AG04449 (cell line): ENCODE data around the gene COG5.

Experiments used
- CTCF ChIA-PET: fragments of 350-600 bp; formaldehyde crosslinking; extraction: SDS; loops from one replicate; lab custom pipeline; 2021; ENCODE audit warnings: antibody characterized with exemption; lab: Yijun Ruan, JAX
- POLR2A ChIA-PET: fragments of 400-600, 350-600 bp; formaldehyde crosslinking; extraction: SDS; loops from one replicate; lab custom pipeline; 2020; ENCODE audit warnings: antibody characterized with exemption, inconsistent platforms; lab: Yijun Ruan, JAX
- DNase-seq: peaks from one replicate; pipeline ENCODE4 v3.0.0-alpha.2; 2010; ENCODE audit warnings: low read depth, low spot score
- H3K4me3 ChIP-seq: 2 replicates; pipeline ENCODE4 v1.5.1; 2011; ENCODE audit warnings: low read depth, mild to moderate bottlenecking, control low read depth, low read length
- TF ChIP-seq, protein P1 (sequence below): IDR thresholded peaks from one replicate; pipeline ENCODE4 v1.5.1; 2011; ENCODE audit warnings: mild to moderate bottlenecking, moderate library complexity, low read length, control low read depth, inconsistent platforms; ENCODE audit not compliant: insufficient read depth; ENCODE audit errors: missing control alignments

COG5 gene

DNA sequence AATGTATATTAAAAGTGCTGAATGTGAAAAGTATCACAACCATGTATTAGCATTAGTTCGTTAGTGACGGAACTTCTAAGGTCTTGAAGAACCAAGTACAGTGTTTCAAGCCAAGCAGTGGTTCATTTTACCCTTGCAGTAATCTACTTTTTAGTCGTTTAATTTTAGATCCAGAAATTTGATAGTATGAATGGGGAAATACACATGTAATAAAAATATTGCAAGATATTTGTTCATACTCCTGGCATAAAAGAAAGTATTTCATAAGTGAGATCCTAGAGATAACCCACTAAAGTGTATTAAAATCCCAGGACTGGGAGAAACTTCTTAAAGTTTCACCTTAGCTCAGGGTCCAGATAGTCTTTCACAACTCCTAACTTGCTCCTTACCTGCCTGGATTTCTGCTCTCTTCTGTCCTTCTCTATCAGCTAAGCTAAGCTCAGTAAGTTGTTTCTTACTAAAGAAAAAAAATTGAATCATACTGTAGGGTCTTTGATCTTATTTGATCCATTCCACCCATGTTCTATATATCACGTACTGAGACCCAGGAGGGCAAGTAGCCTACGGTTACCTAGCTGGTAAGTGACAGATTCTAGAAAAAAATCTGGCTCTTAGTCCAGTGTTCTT is 17.8 kb upstream of the COG5 start:
- no peak overlapping the region for H3K4me3 ChIP-seq
- CTCF ChIA-PET = interaction anchor here (2.3 kb wide), 1 partner anchor 11 kb away, joined by 7 read pairs; no protein-coding TSS in a partner anchor
- TF ChIP-seq, protein P1, sequence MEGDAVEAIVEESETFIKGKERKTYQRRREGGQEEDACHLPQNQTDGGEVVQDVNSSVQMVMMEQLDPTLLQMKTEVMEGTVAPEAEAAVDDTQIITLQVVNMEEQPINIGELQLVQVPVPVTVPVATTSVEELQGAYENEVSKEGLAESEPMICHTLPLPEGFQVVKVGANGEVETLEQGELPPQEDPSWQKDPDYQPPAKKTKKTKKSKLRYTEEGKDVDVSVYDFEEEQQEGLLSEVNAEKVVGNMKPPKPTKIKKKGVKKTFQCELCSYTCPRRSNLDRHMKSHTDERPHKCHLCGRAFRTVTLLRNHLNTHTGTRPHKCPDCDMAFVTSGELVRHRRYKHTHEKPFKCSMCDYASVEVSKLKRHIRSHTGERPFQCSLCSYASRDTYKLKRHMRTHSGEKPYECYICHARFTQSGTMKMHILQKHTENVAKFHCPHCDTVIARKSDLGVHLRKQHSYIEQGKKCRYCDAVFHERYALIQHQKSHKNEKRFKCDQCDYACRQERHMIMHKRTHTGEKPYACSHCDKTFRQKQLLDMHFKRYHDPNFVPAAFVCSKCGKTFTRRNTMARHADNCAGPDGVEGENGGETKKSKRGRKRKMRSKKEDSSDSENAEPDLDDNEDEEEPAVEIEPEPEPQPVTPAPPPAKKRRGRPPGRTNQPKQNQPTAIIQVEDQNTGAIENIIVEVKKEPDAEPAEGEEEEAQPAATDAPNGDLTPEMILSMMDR = no peak
- DNase-seq = no peak
- POLR2A ChIA-PET = no interaction called here

DNA sequence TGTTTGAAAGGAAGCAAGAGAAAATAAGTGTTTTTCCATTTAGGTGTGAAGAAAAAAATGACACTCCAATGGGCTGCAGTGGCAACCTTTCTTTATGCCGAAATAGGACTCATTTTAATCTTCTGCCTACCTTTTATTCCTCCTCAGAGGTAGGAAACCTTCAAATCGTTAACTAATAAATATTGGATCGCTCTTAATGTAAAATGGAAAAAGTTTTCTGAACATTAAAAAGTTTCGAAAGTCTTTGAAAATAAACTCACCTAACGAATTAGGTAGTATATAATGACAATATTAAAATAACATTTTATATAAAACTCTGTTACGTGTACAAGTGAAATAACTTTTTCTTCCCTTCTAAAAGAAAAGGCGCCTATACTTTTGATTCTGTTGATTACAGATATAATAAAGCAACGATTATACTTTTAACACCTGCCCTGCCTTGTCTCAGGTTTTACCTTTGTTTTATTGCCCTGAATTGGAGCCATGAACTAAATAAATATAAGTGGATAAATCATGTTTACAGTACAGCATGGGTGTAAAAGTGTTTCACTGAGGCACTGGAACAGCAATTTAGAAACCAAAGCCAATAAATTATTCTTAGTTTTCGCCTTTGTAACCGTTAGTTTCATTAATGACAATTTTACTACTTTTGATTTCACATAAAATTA is 17.1 kb upstream of the COG5 start:
- TF ChIP-seq, protein P1 = no peak
- no peak for DNase-seq
- peak overlapping the region; percentile 74 for H3K4me3 ChIP-seq
- POLR2A ChIA-PET = interaction anchor here (0.6 kb wide), 1 partner anchor 679 kb away, joined by 3 read pairs; no protein-coding TSS in a partner anchor
- CTCF ChIA-PET = interaction anchor here (0.9 to 1.7 kb wide), 3 partner anchors 14 to 145 kb away, joined by 3 to 6 read pairs (median 3); no protein-coding TSS in a partner anchor

DNA sequence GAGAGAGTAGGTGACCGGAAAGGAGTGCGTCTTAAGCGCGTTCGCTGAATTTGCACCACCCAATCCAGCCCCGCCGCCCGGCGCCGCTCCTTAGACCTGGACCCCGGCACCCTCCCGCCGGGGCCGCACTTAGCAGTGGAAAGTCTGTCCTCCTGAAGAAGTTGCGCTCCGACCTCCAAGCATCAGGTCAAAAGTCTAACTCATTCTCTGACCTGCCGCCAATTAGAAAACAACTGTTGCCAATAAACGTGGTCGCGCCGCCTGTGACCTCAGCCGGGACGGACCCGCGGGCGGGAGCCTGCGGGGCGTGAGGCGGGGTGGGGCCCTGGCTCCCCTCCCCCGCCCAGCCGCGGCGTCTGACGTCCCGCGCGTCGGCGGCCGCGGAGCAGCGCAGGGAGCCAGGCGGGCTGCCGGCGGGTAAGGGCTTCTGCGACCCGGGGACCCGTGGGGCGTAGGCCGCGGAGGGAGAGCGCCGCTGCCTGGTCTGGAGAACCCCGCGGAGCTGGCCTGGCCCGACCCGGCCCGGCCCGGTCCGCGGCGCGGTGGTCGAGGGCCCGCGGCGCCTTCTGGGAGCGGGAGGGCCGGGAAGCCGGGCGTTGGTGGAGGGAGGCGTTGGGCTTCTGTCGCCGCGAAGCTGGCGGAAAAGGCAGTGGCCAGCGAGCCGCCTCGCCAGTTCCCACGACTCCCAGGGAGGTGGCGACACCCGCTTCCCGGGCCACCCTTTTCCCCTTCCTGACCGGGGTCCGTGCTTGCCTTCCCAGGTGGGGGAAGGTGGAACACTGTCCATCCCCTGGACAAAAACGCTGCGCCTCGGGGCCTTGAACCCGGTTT is 16.4 kb upstream of the COG5 start, which contains the start of gene BCAP29:
TSS of gene BCAP29 (plus strand) at position 362 of the 831 bp plus-strand sequence. CDS start 527 bp downstream, outside the sequence.
- ChIA-PET CTCF (interaction anchor here (0.9 to 1.7 kb wide), 4 partner anchors 10 to 146 kb away, joined by 3 to 6 read pairs (median 4); no protein-coding TSS in a partner anchor), POLR2A (interaction anchor here (0.6 kb wide), 1 partner anchor 680 kb away, joined by 3 read pairs; no protein-coding TSS in a partner anchor)
- DNase-seq = no peak
- H3K4me3 ChIP-seq = peak within 1 kb of the TSS; percentile 74
- TF ChIP-seq, protein P1 = peak; percentile 17

DNA sequence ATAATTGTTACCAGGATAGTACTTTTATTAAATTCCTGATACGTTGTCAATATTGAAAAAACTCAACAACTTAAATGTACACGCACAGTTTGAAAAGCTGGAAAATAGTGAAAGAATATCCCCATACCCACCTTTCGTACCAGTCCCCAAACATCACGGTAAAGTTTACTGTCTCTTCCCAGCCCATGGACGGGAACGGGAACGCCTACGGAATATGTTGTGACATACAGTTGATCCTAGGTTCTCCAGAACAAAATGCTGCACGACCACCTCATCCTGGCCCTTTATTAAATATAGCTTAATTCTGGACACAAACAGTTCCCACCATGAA is 15.8 kb upstream of the COG5 start:
- H3K4me3 ChIP-seq = peak overlapping the region; percentile 74
- TF ChIP-seq, protein P1 = no peak
- ChIA-PET CTCF (interaction anchor here (1.2 to 1.7 kb wide), 3 partner anchors 9 to 146 kb away, joined by 3 to 6 read pairs (median 4); no protein-coding TSS in a partner anchor), POLR2A (no interaction called here)
- no peak for DNase-seq

DNA sequence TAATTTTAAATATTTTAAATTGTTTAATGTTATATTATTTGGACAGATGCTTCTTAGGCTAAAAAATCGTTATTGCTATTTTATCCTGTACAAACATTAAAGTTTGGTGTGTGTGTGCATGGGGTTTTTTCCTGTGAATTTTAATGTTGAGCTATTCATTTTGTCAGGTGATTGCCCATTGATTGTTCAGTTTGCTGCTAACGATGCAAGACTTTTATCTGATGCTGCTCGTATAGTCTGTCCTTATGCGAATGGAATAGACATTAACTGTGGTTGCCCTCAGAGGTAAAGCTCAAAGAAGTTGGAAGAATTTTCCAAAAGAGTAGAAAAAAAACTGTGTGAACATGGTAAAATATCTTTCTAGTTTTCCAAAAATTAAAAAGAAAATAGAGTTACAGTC is 9.8 kb upstream of the COG5 start:
- no peak overlapping the region for H3K4me3 ChIP-seq
- POLR2A ChIA-PET = no interaction called here
- no peak for DNase-seq
- TF ChIP-seq, protein P1 = no peak
- CTCF ChIA-PET = no interaction called here
